Stomach (tissue), 9 donors: ENCODE measurements around the gene SERPIND1. TPM values are rescaled to one million over a fixed set of nuclear protein-coding genes. Genes with fewer than 3 reads are reported as not detected.

Experiments
- DNase-seq, 2 donors: peaks; one replicate each; pipeline versions ENCODE4 v3.0.0 to v3.0.0-alpha.2; 2013 to 2019
- H3K27ac ChIP-seq, 5 donors: fragments of 200-600 bp in 4 of 5; sonication (generic) in 4 of 5; one replicate each; pipeline ENCODE4 v1.5.1; 2013 to 2019; ENCODE audit warnings: mild to moderate bottlenecking in 1 of 5, moderate library complexity in 1 of 5
- H3K27me3 ChIP-seq, 3 donors: fragments of 200-600 bp; sonication (generic); one replicate each; pipeline ENCODE4 v1.5.1; 2017 to 2019; ENCODE audit warnings: mixed run types in 1 of 3
- H3K36me3 ChIP-seq, 4 donors: fragments of 200-600 bp; sonication (generic); 1 replicate in 3 of 4; 2 replicates in 1 of 4; pipeline ENCODE4 v1.5.1; 2016 to 2019
- H3K4me1 ChIP-seq, 4 donors: fragments of 200-600 bp; sonication (generic); one replicate each; pipeline ENCODE4 v1.5.1; 2016 to 2019
- H3K4me3 ChIP-seq, 4 donors: fragments of 200-600 bp; sonication (generic) in 3 of 4; one replicate each; pipeline ENCODE4 v1.5.1; 2016 to 2019; ENCODE audit warnings: mild to moderate bottlenecking in 1 of 4
- H3K9me3 ChIP-seq, 4 donors: fragments of 200-600 bp; sonication (generic); one replicate each; pipeline ENCODE4 v1.5.1; 2016 to 2019
- EP300 ChIP-seq: sonication (generic); formaldehyde crosslinking; IDR thresholded peaks from one replicate; pipeline ENCODE4 v1.6.1; 2017; ENCODE audit warnings: antibody characterized with exemption
- POLR2A ChIP-seq, 4 donors: fragments of 450-650 bp; IDR thresholded peaks; one replicate each; pipeline ENCODE4 v1.6.1; 2016; ENCODE audit warnings: antibody characterized with exemption in 4 of 4, control low read depth in 2 of 4, mild to moderate bottlenecking in 1 of 4, moderate library complexity in 1 of 4
- POLR2AphosphoS5 ChIP-seq, 3 donors: sonication (generic); formaldehyde crosslinking; IDR thresholded peaks; one replicate each; pipeline ENCODE4 v1.6.1; 2016; ENCODE audit warnings: antibody characterized with exemption in 3 of 3
- WGBS, 5 donors: extraction: QIAGEN DNeasy Blood & Tissue Kit in 3 of 5; methylation state at CpG; one replicate each; pipeline versions ENCODE4 v1.1.5 to v1.1.7; 2013 to 2018; 5-methylcytosine and 5-hydroxymethylcytosine counted together
- intact Hi-C: fragments of 100-400 bp; cut with DNase I; formaldehyde crosslinking; loops from one replicate; pipeline ENCODE4 v1.15.1; 2023; ENCODE audit warnings: low total_unique reads
- polyA plus RNA-seq, 3 donors: library from polyadenylated mRNA; stranded (reverse); fragments of 200-250 nt; gene quantifications; one replicate each; pipeline ENCODE4 v1.2.3, GENCODE V29; 2013
- total RNA-seq, 5 donors: library from RNA; depleted of rRNA; stranded (reverse); fragments of >200 nt; gene quantifications; one replicate each; pipeline versions ENCODE4 v1.1.0 to v1.2.3, GENCODE V29; 2014 to 2016
- TF ChIP-seq, protein P1 (sequence below), 7 experiments: fragments of 450-650 bp in 4 of 7; fragments of 200-600 bp in 3 of 7; sonication (generic) in 3 of 7; IDR thresholded peaks; one replicate each; pipeline ENCODE4 v1.5.1; 2016 to 2019; ENCODE audit warnings: antibody characterized with exemption in 7 of 7, control low read depth in 2 of 7, mild to moderate bottlenecking in 1 of 7
- donor health status: healthy with polysubstance abuse.
- donor health status: Bipolar disorder and iron deficiency.
- donor health status: healthy.

SERPIND1 gene
- total and polyA plus RNA-seq, 8 donors, result 0.10 to 0.55 (median 0.46) TPM; not detected in 5

DNA sequence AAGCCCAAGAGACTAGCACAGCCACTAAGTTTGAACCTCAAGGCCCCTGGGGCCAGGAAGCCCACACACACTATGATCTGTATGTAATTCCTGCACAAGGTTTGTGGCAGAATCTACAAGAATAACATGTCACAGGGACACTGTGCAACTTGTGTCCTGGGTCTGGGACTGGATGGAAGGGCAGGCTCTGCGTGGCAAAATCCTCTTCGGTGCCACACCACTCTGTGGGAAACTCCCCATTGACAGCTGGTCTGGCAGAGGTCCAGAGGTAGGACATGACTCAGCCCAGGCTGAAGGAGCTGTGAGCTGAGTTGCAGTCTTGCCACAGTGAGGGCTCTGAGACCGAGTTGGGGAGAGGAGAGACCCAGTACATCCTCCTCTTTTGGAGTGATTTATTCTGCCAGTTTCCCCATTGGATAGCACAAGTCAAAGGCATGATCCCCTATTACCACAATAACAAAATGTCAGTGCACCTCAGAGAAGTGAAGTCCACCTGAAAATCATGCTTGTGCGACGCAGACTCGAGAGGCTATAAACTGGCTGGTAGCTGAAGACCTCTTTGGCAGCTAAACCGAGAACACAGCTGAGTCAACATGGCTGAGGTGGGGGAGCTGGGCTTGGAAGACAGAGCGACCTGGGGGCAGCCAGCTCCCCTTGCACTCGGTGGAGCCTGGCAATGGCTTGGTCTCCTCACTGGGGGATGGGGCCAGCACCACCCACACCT lies 23.3 kb upstream of the SERPIND1 start:
- H3K4me3 ChIP-seq, result no peak overlapping the region
- 58 to 71% (median 66%) methylated on average over 8 to 9 of the region's 9 CpGs for WGBS, 5 donors
- no peak overlapping the region for H3K27ac ChIP-seq
- no peaks in the 10 kb centered on the region for H3K9me3 ChIP-seq
- peaks cover 46 to 95% (median 90%) of the 10 kb centered on the region in 4 donors for H3K36me3 ChIP-seq
- H3K27me3 ChIP-seq, result no peaks in the 10 kb centered on the region
- peak; percentile 41 to 50 for DNase-seq
- TF ChIP-seq, protein P1, sequence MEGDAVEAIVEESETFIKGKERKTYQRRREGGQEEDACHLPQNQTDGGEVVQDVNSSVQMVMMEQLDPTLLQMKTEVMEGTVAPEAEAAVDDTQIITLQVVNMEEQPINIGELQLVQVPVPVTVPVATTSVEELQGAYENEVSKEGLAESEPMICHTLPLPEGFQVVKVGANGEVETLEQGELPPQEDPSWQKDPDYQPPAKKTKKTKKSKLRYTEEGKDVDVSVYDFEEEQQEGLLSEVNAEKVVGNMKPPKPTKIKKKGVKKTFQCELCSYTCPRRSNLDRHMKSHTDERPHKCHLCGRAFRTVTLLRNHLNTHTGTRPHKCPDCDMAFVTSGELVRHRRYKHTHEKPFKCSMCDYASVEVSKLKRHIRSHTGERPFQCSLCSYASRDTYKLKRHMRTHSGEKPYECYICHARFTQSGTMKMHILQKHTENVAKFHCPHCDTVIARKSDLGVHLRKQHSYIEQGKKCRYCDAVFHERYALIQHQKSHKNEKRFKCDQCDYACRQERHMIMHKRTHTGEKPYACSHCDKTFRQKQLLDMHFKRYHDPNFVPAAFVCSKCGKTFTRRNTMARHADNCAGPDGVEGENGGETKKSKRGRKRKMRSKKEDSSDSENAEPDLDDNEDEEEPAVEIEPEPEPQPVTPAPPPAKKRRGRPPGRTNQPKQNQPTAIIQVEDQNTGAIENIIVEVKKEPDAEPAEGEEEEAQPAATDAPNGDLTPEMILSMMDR (IDR thresholded peaks at IDR 0.05), result no peak
- TF ChIP-seq POLR2AphosphoS5 (IDR thresholded peaks at IDR 0.05) (no peak), EP300 (no peak), POLR2A (IDR thresholded peaks at IDR 0.05) (no peak)
- intact Hi-C loops, result no loop called here
- H3K4me1 ChIP-seq, result peaks cover 0 to 31% (median 8%) of the 10 kb centered on the region in 4 donors

DNA sequence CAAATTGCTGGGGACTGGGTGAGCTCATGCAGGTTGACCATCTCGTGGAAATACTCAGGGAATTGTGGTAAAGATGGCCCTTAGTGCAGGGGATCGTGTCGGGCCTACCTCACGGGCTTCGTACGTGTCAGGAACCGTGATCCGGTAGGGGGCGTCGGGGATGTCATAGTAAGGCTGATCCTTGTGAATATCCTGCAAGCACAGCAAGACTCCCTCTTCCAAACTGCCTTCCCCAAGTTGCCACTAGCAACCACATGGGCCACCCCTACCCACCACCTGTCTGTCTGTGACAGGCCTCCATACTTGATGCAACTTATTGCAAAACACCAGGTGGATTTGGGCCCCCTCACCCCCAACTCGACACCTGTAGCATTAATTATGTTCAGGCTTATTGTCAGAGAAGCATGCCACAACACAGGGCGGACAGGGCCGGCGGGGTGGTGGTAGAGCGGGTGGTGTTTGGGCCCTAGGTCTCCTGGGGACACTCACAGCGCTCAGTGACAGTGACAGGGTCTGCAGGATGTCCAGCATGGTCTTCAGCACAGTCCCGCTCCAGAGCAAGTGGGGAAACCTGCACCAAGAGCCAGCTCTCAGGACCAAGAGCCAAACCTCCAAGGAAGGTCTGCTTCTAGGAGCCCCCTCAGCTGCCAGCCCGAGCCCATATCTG lies 22.6 kb upstream of the SERPIND1 start:
- 90 to 93% (median 93%) methylated on average over 12 to 18 of the region's 18 CpGs for WGBS, 5 donors

DNA sequence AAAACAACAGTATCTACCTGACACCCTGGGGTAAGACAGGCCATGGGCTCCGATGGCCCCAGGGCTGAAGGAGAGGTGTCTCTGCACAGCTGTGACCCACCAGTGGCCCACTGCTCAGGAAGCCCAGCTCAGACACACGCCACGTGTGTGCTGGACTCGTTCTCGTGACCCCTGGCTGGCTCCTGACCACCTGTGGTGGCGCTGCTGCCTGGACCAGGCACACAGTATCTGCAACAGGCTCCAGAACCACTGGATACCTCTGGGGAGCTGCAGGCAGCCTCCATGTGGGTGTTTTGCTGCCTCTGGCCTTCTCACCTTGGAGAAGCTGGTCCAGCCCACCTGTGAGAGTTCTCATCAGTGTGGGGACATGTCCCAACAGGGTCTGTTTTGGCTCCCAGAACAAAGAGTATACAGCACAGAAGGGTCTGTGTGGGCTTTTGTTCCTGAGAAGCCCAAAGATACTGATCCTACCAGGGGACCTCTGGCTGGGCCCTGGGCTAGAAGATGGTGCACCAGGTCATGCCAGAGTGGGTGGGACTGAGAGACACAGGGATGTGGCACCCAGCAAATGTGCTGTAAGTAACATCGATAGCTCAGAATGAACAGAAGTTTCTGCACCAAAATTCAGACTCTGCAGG lies 21.7 kb upstream of the SERPIND1 start:
- DNase-seq, result no peak
- H3K27ac ChIP-seq, result no peak overlapping the region
- no peaks in the 10 kb centered on the region for H3K9me3 ChIP-seq
- H3K36me3 ChIP-seq, result peaks cover 39 to 93% (median 84%) of the 10 kb centered on the region in 4 donors
- intact Hi-C loops, result no loop called here
- H3K4me1 ChIP-seq, result peaks cover 0 to 31% (median 8%) of the 10 kb centered on the region in 4 donors
- WGBS, 5 donors, result 96 to 100% (median 98%) methylated on average over 2 to 7 of the region's 7 CpGs
- no peak overlapping the region for H3K4me3 ChIP-seq
- TF ChIP-seq POLR2A (IDR thresholded peaks at IDR 0.05) (no peak), EP300 (no peak), POLR2AphosphoS5 (IDR thresholded peaks at IDR 0.05) (no peak)
- TF ChIP-seq, protein P1 (IDR thresholded peaks at IDR 0.05), result no peak
- H3K27me3 ChIP-seq, result no peaks in the 10 kb centered on the region

More for the DNA sequence above, 22.6 kb upstream of the SERPIND1 start:
- TF ChIP-seq POLR2A (IDR thresholded peaks at IDR 0.05), result no peak
- TF ChIP-seq, protein P1 (IDR thresholded peaks at IDR 0.05), result no peak
- TF ChIP-seq EP300, result no peak
- no peak for TF ChIP-seq POLR2AphosphoS5 (IDR thresholded peaks at IDR 0.05)
- intact Hi-C loops, result no loop called here
- Histone ChIP-seq H3K4me3 (no peak overlapping the region), H3K27ac (no peak overlapping the region), H3K36me3 (peaks cover 46 to 94% (median 85%) of the 10 kb centered on the region in 4 donors), H3K9me3 (no peaks in the 10 kb centered on the region), H3K27me3 (no peaks in the 10 kb centered on the region), H3K4me1 (peaks cover 0 to 31% (median 8%) of the 10 kb centered on the region in 4 donors)
- DNase-seq, result no peak

DNA sequence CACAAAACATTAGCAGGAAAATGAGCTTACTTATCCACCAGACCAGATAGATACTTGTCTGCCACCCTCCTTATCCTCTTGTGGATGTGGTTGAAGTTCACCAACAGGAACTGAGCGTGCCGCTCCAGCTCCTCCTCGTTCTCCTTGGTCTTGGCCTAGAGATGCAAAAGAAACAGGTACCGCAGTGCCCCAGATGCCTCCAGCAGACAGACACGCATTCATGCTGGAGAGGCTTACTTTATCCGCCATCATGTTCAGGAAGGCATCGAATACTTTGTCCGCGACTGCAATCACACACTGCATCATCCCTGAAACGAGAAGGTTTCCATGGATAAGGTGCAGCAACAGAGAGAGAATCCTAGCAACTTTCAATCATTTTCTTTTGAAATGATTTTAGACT lies 21.0 kb upstream of the SERPIND1 start:
- H3K9me3 ChIP-seq, result no peaks in the 10 kb centered on the region
- intact Hi-C loops, result no loop called here
- DNase-seq, result no peak
- TF ChIP-seq POLR2A (IDR thresholded peaks at IDR 0.05), result no peak
- TF ChIP-seq EP300, result no peak
- H3K4me3 ChIP-seq, result no peak overlapping the region
- 94 to 99% (median 95%) methylated on average over 10 of the region's 10 CpGs for WGBS, 5 donors
- peaks cover 34 to 93% (median 84%) of the 10 kb centered on the region in 4 donors for H3K36me3 ChIP-seq
- no peak overlapping the region for H3K27ac ChIP-seq
- peaks cover 0 to 31% (median 8%) of the 10 kb centered on the region in 4 donors for H3K4me1 ChIP-seq
- H3K27me3 ChIP-seq, result no peaks in the 10 kb centered on the region
